Prostate gland (tissue), 2 donors: ENCODE data around the gene NOXO1. TPM values are rescaled to one million over a fixed set of nuclear protein-coding genes. Genes with fewer than 3 reads are reported as not detected.
"Not testable (repeated sequence)": the region's sequence is repeated elsewhere in the genome, so short reads cannot be mapped to it uniquely, and the experiment has no call there.

ENCODE experiments used
- DNase-seq: peaks from one replicate; pipeline ENCODE4 v3.0.0-alpha.2; 2019; ENCODE audit warnings: low spot score
- H3K27ac ChIP-seq, 2 donors: fragments of 200-600 bp; sonication (generic); 2 replicates each; pipeline ENCODE4 v1.5.1; 2017 to 2019
- H3K27me3 ChIP-seq: fragments of 200-600 bp; sonication (generic); replicated peaks from 2 replicates; pipeline ENCODE4 v1.5.1; 2019; ENCODE audit not compliant: insufficient read depth
- H3K36me3 ChIP-seq, 2 donors: fragments of 200-600 bp; sonication (generic); 1 replicate in 1 of 2; 2 replicates in 1 of 2; pipeline versions ENCODE4 v1.5.1 to v1.8.1; 2017 to 2019
- H3K4me1 ChIP-seq: fragments of 200-600 bp; sonication (generic); replicated peaks from 2 replicates; pipeline ENCODE4 v1.5.1; 2019
- H3K4me3 ChIP-seq, 2 donors: fragments of 200-600 bp; sonication (generic); 2 replicates each; pipeline ENCODE4 v1.5.1; 2017 to 2019
- H3K9me3 ChIP-seq: fragments of 200-600 bp; sonication (generic); 2 replicates; pipeline ENCODE4 v1.5.1; 2017
- CTCF ChIP-seq, 4 experiments: fragments of 200-600 bp in 2 of 4; fragments of 450-650 bp in 2 of 4; sonication (generic) in 2 of 4; IDR thresholded peaks; 1 replicate in 3 of 4; 2 replicates in 1 of 4; pipeline ENCODE4 v1.5.1; 2016 to 2019; ENCODE audit warnings: antibody characterized with exemption in 4 of 4, mild to moderate bottlenecking in 2 of 4, moderate library complexity in 2 of 4
- POLR2A ChIP-seq: fragments of 450-650 bp; IDR thresholded peaks from one replicate; pipeline ENCODE4 v1.6.1; 2016; ENCODE audit warnings: antibody characterized with exemption, mild to moderate bottlenecking
- POLR2AphosphoS5 ChIP-seq: sonication (generic); formaldehyde crosslinking; IDR thresholded peaks from one replicate; pipeline ENCODE4 v1.6.1; 2017; ENCODE audit warnings: antibody characterized with exemption
- WGBS: methylation state at CpG from one replicate; pipeline ENCODE4 v1.1.5; 2018; 5-methylcytosine and 5-hydroxymethylcytosine counted together
- intact Hi-C: fragments of 100-400 bp; cut with DNase I; formaldehyde crosslinking; loops from one replicate; pipeline ENCODE4 v1.14.2; 2022
- total RNA-seq, 2 donors: library from RNA; depleted of rRNA; stranded (reverse); fragments of >200 nt; gene quantifications; one replicate each; pipeline ENCODE4 v1.1.0, GENCODE V29; 2016

Gene NOXO1
- total RNA-seq, 2 donors from 2014 or later = 0.32 to 5.0 TPM

DNA sequence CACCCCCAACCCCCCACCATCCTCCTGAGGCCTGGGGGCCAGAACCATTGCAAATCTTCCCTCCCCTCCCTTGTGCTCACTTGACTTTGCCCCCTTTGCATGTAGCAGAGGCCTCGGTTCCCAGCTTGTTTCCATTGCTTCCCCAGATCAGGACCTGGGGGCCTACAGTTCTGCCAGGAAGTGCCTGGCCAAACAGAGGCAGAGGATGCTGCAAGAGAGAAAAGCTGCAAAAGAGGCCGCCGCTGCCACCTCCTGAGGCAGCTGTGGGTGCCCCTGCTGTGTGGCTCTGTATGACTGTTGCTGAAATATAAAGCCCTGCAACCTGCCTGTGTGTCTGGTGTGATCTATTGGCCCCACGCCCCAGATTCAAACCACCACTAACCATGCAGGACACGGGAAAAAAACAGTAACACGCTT lies 19.6 kb downstream of the NOXO1 start:
- H3K4me1 ChIP-seq = peaks cover 8% of the 10 kb centered on the region
- H3K27me3 ChIP-seq = no peaks in the 10 kb centered on the region
- intact Hi-C loops = no loop called here
- H3K27ac ChIP-seq = no peak overlapping the region
- no peaks in the 10 kb centered on the region for H3K36me3 ChIP-seq
- whole genome bisulfite sequencing = 55% methylated on average over 6 of the region's 6 CpGs
- no peak overlapping the region for H3K4me3 ChIP-seq
- DNase-seq = no peak
- no peaks in the 10 kb centered on the region for H3K9me3 ChIP-seq
- TF ChIP-seq POLR2AphosphoS5 = no peak
- no peak for TF ChIP-seq CTCF (IDR thresholded peaks at IDR 0.05)
- no peak for TF ChIP-seq POLR2A

GRCh38 chr16:1960665-1961630 lies 20.3 kb downstream of the NOXO1 start:
- no peak overlapping the region for H3K4me3 ChIP-seq
- no peaks in the 10 kb centered on the region for H3K27me3 ChIP-seq
- WGBS = 37% methylated on average over 20 of the region's 20 CpGs
- H3K4me1 ChIP-seq = peaks cover 7% of the 10 kb centered on the region
- no peaks in the 10 kb centered on the region for H3K36me3 ChIP-seq
- no peak overlapping the region for H3K27ac ChIP-seq
- no peaks in the 10 kb centered on the region for H3K9me3 ChIP-seq
- no peak for TF ChIP-seq POLR2AphosphoS5
- no peak for TF ChIP-seq CTCF (IDR thresholded peaks at IDR 0.05)
- no peak for TF ChIP-seq POLR2A
- DNase-seq = no peak
- intact Hi-C loops = no loop called here

DNA sequence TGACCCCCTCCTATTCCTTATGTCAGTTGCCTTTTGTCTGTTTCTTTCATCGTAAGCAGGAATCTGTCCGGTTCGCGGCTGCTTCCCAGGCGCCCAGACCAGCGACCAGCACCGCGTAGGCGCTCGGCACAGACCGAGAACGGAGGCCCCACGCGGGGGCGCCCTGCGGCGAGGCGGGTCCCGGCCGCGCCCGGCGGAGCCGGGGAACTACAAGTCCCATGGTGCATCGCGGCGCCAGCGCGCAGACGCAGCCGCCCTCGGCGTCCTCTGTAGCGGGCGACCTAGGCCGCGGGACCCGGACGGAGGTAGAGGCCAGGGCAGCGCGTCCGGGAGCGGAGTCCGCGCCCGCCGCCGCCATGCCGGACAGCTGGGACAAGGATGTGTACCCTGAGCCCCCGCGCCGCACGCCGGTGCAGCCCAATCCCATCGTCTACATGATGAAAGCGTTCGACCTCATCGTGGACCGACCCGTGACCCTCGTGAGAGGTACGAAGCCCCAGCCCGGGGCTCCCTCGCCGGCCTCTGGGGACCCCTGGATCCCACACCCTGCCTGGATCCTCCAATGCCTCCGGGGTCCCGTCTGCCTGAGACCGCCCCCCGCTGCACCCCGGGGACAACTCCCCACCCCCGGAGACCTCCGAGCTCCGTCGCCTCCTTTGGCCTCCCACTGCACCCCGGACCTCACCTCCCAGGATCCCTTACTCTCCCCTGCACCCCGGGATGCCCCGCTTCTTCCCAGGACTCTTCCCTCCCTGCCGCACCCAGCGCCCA lies 21.8 kb downstream of the NOXO1 start, which contains the start of gene NDUFB10:
Gene NDUFB10, plus strand, starts transcription at position 270 of the 771 bp plus-strand sequence. Its CDS starts 87 bp downstream, at position 357.
- peak within 1 kb of the TSS; percentile 78 to 86 for H3K27ac ChIP-seq
- H3K27me3 ChIP-seq = no peaks in the 10 kb centered on the region
- intact Hi-C loops = no loop called here
- H3K9me3 ChIP-seq = no peaks in the 10 kb centered on the region
- WGBS = under 1% methylated on average over 57 of the region's 79 CpGs
- peak; percentile 82 for TF ChIP-seq POLR2AphosphoS5
- peak; percentile 74 to 93 (median 86) for TF ChIP-seq CTCF (IDR thresholded peaks at IDR 0.05)
- peak; percentile 93 for TF ChIP-seq POLR2A
- peak within 1 kb of the TSS; percentile 74 to 88 for H3K4me3 ChIP-seq
- DNase-seq = peak; percentile 86
- H3K4me1 ChIP-seq = peaks cover 3% of the 10 kb centered on the region
- no peaks in the 10 kb centered on the region for H3K36me3 ChIP-seq

DNA sequence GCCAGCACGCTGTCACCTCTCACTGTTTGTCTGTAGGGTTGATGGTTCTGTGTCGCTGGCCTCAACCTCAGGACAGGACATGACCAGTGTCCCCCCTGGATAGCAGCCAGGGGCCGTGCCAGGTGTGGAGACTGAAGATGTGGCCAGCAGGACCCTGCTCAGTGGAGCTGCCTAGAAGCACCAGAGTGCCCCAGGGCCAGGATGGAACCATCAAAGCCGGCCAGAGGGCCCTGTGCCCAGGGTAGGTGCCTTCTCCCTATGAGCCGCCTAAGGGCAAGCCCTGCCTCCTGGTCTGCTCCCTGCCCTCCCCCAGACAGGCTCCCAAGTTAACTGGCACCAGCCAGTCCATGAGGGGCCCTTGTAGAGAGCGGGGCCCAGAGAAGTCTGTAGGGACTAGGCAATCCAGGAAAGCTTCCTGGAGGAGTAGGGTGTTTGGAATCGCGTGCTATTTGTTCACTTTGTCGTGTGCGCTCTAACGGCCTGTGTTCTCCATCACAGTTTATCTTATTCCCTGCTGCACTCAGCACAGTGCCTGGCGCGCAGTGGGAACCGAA lies 22.5 kb downstream of the NOXO1 start:
- intact Hi-C loops = no loop called here
- 35% methylated on average over 13 of the region's 14 CpGs for WGBS
- TF ChIP-seq CTCF (IDR thresholded peaks at IDR 0.05) (no peak), POLR2AphosphoS5 (no peak), POLR2A (no peak)
- Histone ChIP-seq H3K27ac (peak overlapping the region in 1 of 2 donors; percentile 25), H3K36me3 (no peaks in the 10 kb centered on the region), H3K4me1 (peaks cover 3% of the 10 kb centered on the region), H3K27me3 (no peaks in the 10 kb centered on the region), H3K9me3 (no peaks in the 10 kb centered on the region), H3K4me3 (peak overlapping the region; percentile 74 to 88)
- no peak for DNase-seq

GRCh38 chr16:1958143-1958491 lies 23.2 kb downstream of the NOXO1 start:
- H3K27me3 ChIP-seq, DNase-seq, H3K36me3 ChIP-seq, H3K9me3 ChIP-seq, H3K4me1 ChIP-seq, H3K27ac ChIP-seq, H3K4me3 ChIP-seq, intact Hi-C loops: not testable (repeated sequence)
- 74% methylated on average over 28 of the region's 30 CpGs for WGBS

DNA sequence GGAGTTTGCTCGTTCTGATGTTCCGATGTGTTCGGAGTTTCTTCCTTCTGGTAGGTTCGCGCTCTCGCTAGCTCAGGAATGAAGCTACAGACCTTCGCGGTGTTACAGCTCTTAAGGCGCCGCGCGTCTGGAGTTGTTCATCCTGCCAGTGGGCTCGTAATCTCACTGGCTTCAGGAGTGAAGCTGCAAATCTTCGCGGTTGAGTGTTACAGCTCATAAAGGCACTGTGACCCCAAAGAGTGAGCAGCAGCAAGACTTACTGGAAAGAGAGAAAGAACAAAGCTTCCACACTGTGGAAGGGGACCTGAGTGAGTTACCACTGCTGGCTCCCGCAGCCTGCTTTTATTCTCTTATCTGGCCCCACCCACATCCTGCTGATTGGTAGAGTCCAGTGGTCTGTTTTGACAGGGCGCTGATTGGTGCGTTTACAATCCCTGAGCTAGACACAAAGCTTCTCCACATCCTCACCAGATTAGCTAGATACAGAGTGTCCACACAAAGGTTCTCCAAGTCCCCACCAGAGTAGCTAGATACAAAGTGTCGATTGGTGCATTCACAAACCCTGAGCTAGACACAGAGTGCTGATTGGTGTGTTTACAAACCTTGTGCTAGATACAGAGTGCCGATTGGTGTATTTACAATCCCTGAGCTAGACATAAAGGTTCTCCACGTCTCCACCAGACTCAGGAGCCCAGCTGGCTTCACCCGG lies 23.7 kb downstream of the NOXO1 start:
- H3K4me1 ChIP-seq, intact Hi-C loops, H3K36me3 ChIP-seq, H3K4me3 ChIP-seq, H3K27ac ChIP-seq, H3K27me3 ChIP-seq, DNase-seq, H3K9me3 ChIP-seq: not testable (repeated sequence)
- 82% methylated on average over 19 of the region's 22 CpGs for WGBS
